ENCODE data around the gene BET1L.

BET1L gene

DNA sequence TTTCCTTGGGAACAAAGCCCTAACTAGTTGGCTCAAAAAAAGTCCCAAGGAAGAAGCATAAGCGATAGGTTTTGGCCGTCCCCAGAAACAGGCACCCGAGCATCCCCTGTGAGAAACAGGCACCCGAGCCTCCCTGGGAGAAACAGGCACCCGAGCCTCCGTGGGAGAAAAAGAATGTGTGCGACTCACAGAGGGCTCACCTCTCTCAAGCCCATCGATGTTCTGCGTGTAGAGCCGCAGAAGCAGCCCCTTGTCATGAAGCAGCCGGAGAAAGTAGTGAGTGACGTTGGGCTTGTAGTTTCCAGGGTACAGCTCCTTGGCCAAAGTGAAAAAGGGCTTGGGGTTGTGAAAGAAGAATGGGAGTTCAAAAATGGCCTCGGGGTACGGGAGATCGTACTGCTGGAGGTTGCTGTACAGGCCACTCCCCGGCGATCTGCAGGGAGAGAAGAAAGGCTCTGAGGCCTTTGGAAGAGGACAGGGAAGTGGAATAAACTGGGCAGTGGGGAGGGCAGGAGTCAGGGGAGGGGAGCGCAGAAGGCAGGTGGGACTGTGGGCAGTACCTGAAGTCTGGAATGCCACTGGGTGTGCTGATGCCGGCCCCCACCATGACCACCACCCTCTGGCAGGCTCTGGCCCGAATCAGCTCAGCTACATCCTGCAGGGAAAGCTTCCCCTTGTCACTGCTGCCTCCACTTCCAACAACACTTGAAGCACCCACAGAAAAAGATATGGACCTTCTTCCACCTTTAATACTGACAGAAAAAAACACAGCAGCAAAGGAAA is 25.8 kb upstream of the BET1L start:
- TF ChIP-seq, protein P1, sequence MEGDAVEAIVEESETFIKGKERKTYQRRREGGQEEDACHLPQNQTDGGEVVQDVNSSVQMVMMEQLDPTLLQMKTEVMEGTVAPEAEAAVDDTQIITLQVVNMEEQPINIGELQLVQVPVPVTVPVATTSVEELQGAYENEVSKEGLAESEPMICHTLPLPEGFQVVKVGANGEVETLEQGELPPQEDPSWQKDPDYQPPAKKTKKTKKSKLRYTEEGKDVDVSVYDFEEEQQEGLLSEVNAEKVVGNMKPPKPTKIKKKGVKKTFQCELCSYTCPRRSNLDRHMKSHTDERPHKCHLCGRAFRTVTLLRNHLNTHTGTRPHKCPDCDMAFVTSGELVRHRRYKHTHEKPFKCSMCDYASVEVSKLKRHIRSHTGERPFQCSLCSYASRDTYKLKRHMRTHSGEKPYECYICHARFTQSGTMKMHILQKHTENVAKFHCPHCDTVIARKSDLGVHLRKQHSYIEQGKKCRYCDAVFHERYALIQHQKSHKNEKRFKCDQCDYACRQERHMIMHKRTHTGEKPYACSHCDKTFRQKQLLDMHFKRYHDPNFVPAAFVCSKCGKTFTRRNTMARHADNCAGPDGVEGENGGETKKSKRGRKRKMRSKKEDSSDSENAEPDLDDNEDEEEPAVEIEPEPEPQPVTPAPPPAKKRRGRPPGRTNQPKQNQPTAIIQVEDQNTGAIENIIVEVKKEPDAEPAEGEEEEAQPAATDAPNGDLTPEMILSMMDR (IDR thresholded peaks at IDR 0.05; ENCODE audit: control extremely low read depth, extremely low read depth, low read depth, missing control alignments) = no peak
- POLR2A ChIA-PET = no interaction called here
- CTCF ChIA-PET = interaction anchor here (1.8 to 5.3 kb wide), 2 partner anchors 10 to 18 kb away, joined by 3 to 24 read pairs; no protein-coding TSS in a partner anchor
- no peak for DNase-seq (ENCODE audit: extremely low spot score)

DNA sequence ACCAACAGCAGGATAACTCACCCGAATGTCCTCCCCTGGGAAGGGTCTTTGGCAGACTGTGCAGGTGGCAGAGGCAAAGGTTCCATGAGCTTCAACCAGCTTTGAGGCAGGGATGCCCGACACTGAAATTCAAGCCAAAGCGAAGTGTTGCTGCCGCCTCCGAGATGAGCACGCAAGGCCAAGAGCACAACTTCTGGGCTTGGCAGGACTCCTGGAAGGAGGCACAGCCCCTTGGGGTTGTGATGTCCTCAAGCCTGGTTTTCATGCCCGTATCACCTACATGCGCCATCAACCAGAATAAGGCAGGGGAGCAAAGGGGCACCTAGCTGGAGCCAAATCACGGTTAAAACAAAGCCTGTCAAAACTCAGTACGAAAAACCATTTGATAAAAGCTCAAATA is 23.2 kb upstream of the BET1L start:
- ChIA-PET CTCF (interaction anchor here (1.6 to 5.3 kb wide), 2 partner anchors 20 to 167 kb away, joined by 4 to 24 read pairs; no protein-coding TSS in a partner anchor), POLR2A (no interaction called here)
- no peak for DNase-seq (ENCODE audit: extremely low spot score)
- TF ChIP-seq, protein P1 (IDR thresholded peaks at IDR 0.05; ENCODE audit: control extremely low read depth, extremely low read depth, low read depth, missing control alignments) = no peak

DNA sequence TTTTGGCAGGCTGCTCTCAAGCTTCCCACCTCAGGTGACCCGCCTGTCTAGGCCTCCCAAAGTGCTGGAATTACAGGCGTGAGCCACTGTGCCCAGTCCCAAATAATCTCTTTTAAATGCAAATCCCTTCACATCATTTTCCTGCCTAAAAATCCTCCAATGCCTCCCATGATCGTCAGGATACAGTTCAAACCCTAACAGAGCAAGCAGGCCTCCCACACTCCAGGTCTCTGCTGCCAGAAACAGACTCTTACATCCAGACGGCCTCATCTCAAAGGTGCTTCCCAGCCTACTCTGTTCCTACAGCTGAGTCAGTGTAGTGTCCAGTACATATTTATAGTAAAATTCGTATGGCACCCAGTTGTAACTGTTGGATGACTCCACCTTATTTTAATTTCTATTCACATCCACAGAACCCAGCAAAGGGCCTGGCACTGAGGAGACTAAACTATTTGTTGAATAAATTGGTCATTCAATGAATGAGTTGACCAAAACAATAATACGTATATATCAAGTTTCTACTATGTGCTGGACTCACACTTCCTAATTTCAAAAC is 20.7 kb upstream of the BET1L start:
- no peak for DNase-seq (ENCODE audit: extremely low spot score)

DNA sequence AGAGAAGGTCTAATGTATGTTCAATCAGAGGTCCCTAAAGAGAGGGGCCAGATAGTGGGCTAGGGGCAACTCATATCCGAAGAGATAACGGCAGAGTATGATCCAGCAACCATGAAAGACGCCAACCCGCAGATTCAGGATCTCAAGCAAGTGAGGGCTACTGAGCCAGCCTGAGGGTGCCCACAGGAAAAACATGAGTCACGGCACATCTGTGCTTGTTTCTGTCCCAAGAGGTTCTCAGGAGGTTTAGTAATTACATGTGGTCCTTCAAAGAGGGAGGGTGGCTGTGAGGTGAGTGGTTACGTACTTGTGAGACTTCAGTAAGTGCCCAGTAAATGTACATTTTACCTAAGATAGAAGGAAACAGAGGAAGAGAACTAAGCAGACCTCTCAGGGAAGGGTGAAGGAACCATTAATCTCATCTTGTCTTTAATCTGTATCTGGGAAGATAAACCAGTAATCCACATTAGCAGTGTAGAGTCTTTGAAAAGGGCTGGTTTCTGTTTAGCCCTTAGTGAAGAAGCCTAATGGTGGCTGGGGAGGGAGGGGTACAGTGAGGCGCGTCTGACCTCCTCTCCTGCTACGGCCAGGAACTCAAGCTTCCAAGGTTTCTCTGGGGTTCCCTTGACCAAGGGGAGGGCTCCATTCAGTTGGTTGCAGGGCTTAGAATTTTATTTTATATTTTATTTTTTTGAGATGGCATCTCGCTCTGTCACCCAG is 18.7 kb upstream of the BET1L start:
- CTCF ChIA-PET = interaction anchor here (1.0 kb wide), 1 partner anchor 10 kb away, joined by 3 read pairs; no protein-coding TSS in a partner anchor
- TF ChIP-seq, protein P1 (IDR thresholded peaks at IDR 0.05; ENCODE audit: control extremely low read depth, extremely low read depth, low read depth, missing control alignments) = no peak
- POLR2A ChIA-PET = no interaction called here
- peak; percentile 52 for DNase-seq (ENCODE audit: extremely low spot score)

More for the DNA sequence above, 20.7 kb upstream of the BET1L start:
- TF ChIP-seq, protein P1 (IDR thresholded peaks at IDR 0.05; ENCODE audit: control extremely low read depth, extremely low read depth, low read depth, missing control alignments) = no peak
- POLR2A ChIA-PET = no interaction called here
- CTCF ChIA-PET = interaction anchor here (0.6 to 5.3 kb wide), 3 partner anchors 23 to 134 kb away, joined by 3 to 24 read pairs (median 3); no protein-coding TSS in a partner anchor

DNA sequence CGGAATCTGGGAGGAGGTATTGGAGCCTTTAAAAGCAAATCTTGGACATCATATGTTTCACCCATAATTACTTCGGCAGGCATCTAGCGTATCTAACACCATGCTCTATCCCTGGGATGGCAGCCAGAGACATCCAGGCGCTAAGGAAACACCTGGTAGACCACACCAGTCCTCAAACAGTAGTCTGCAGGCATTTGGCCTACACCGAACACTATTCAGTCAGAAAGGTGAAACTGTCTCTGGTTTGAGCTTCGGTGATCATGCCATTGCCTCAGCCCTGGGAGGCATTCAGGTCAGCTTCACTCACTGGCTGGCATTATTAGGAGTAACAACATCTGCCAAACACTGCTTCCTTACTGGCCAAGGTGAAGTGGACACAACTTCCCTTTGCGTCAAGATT is 17.2 kb upstream of the BET1L start:
- TF ChIP-seq, protein P1 (IDR thresholded peaks at IDR 0.05; ENCODE audit: control extremely low read depth, extremely low read depth, low read depth, missing control alignments) = no peak
- no peak for DNase-seq (ENCODE audit: extremely low spot score)
- ChIA-PET POLR2A (no interaction called here), CTCF (no interaction called here)

DNA sequence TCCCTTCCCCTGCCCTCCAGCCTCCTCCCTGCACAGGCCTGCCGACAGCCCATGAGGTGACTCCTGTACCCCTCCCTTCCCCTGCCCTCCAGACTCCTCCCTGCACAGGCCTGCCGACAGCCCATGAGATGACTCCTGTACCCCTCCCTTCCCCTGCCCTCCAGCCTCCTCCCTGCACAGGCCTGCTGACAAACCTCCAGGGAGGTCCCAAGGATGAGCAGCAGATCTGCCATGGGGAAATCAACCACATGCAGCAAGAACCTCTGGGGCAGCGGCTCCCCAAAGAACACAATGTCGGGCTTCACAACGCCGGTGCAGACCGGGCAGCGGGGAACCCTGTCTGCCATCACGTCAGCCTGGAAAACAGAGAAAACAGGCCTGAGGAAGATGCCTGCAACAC is 16.7 kb upstream of the BET1L start:
- CTCF ChIA-PET = interaction anchor here (1.1 kb wide), 1 partner anchor 10 kb away, joined by 3 read pairs; no protein-coding TSS in a partner anchor

More for the DNA sequence above, 16.7 kb upstream of the BET1L start:
- TF ChIP-seq, protein P1 (IDR thresholded peaks at IDR 0.05; ENCODE audit: control extremely low read depth, extremely low read depth, low read depth, missing control alignments) = no peak
- POLR2A ChIA-PET = interaction anchor here (0.5 kb wide), 1 partner anchor 53 kb away, joined by 3 read pairs; no protein-coding TSS in a partner anchor
- DNase-seq (ENCODE audit: extremely low spot score) = no peak

Measured in GM10248 (cell line).